ENCODE results near the gene MAP3K7CL. TPM values are rescaled to one million over a fixed set of nuclear protein-coding genes. Genes with fewer than 3 reads are reported as not detected.
"Not testable (repeated sequence)": the region's sequence is repeated elsewhere in the genome, so short reads cannot be mapped to it uniquely, and the experiment has no call there.

The MAP3K7CL gene
- total and polyA plus RNA-seq, 5 donors from 2014 or later, result 5.4 to 24.6 (median 6.9) TPM

- Histone ChIP-seq H3K27ac (ENCODE audit: insufficient read depth, low read length, poor library complexity, severe bottlenecking) (no peak overlapping the region), H3K36me3 (ENCODE audit: control insufficient read depth, insufficient read depth, low read length) (no peaks in the 10 kb centered on the region), H3K9me3 (ENCODE audit: control insufficient read depth in 2 of 2, low read length in 2 of 2) (no peaks in the 10 kb centered on the region), H3K4me3 (ENCODE audit: low read depth, low read length) (no peak overlapping the region), H3K4me1 (ENCODE audit: control insufficient read depth, insufficient read depth, low read length, poor library complexity, severe bottlenecking) (no peaks in the 10 kb centered on the region), H3K27me3 (ENCODE audit: control insufficient read depth, insufficient read depth, low read length) (no peaks in the 10 kb centered on the region)
- DNase-seq (no peak), ATAC-seq (ENCODE audit: low read depth in 2 of 2) (no peak)
- Mint-ChIP-seq H3K27me3 (no peaks in the 10 kb centered on the region), H3K4me1 (no peaks in the 10 kb centered on the region), H3K4me3 (no peak overlapping the region), H3K36me3 (peaks cover 3% of the 10 kb centered on the region), H3K27ac (no peak overlapping the region), H3K9me3 (no peaks in the 10 kb centered on the region)
Measured at GRCh38 chr21:29152916-29153315, 22.5 kb downstream of the MAP3K7CL start.

GRCh38 chr21:29154270-29154669 lies 23.8 kb downstream of the MAP3K7CL start:
- no peaks in the 10 kb centered on the region for H3K36me3 ChIP-seq (ENCODE audit: control insufficient read depth, insufficient read depth, low read length)
- DNase-seq (no peak), ATAC-seq (ENCODE audit: low read depth in 2 of 2) (no peak)
- no peaks in the 10 kb centered on the region for H3K4me1 Mint-ChIP-seq
- no peaks in the 10 kb centered on the region for H3K4me1 ChIP-seq (ENCODE audit: control insufficient read depth, insufficient read depth, low read length, poor library complexity, severe bottlenecking)
- no peak overlapping the region for H3K27ac ChIP-seq (ENCODE audit: insufficient read depth, low read length, poor library complexity, severe bottlenecking)
- H3K27ac Mint-ChIP-seq, result no peak overlapping the region
- H3K27me3 ChIP-seq (ENCODE audit: control insufficient read depth, insufficient read depth, low read length), result no peaks in the 10 kb centered on the region
- H3K27me3 Mint-ChIP-seq, result no peaks in the 10 kb centered on the region
- peaks cover 3% of the 10 kb centered on the region for H3K36me3 Mint-ChIP-seq
- H3K4me3 ChIP-seq (ENCODE audit: low read depth, low read length), result no peak overlapping the region
- no peaks in the 10 kb centered on the region for H3K9me3 ChIP-seq (ENCODE audit: control insufficient read depth in 2 of 2, low read length in 2 of 2)
- H3K4me3 Mint-ChIP-seq, result no peak overlapping the region
- H3K9me3 Mint-ChIP-seq, result no peaks in the 10 kb centered on the region

GRCh38 chr21:29155118-29155932 lies 24.9 kb downstream of the MAP3K7CL start:
- ATAC-seq (ENCODE audit: low read depth in 2 of 2) (no peak), DNase-seq (no peak)
- H3K36me3 ChIP-seq (ENCODE audit: control insufficient read depth, insufficient read depth, low read length), result peaks cover 5% of the 10 kb centered on the region
- H3K27ac ChIP-seq (ENCODE audit: insufficient read depth, low read length, poor library complexity, severe bottlenecking), result no peak overlapping the region
- H3K4me1 ChIP-seq (ENCODE audit: control insufficient read depth, insufficient read depth, low read length, poor library complexity, severe bottlenecking), result no peaks in the 10 kb centered on the region
- no peaks in the 10 kb centered on the region for H3K9me3 ChIP-seq (ENCODE audit: control insufficient read depth in 2 of 2, low read length in 2 of 2)
- no peak overlapping the region for H3K4me3 ChIP-seq (ENCODE audit: low read depth, low read length)
- Mint-ChIP-seq H3K4me1 (no peaks in the 10 kb centered on the region), H3K36me3 (peaks cover 1% of the 10 kb centered on the region), H3K4me3 (no peak overlapping the region), H3K27me3 (no peaks in the 10 kb centered on the region), H3K27ac (no peak overlapping the region), H3K9me3 (no peaks in the 10 kb centered on the region)
- no peaks in the 10 kb centered on the region for H3K27me3 ChIP-seq (ENCODE audit: control insufficient read depth, insufficient read depth, low read length)

DNA sequence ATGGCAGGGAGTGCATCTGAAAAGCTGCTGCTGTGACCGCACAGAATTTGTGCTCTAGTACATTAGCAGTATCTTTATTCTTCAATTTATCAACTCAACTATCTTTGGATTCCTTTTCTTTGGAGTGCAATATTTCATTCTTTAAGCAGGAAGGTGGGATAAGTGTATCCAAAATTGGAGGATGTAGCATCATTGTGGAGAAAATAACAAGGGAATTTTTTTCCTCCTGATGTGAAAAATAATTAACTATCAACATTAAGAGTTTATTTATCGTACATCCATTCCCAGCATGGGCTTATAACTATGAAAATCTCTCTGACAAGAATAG lies 25.5 kb downstream of the MAP3K7CL start:
- no peaks in the 10 kb centered on the region for H3K4me1 ChIP-seq (ENCODE audit: control insufficient read depth, insufficient read depth, low read length, poor library complexity, severe bottlenecking)
- no peak for ATAC-seq (ENCODE audit: low read depth in 2 of 2)
- no peak overlapping the region for H3K27ac ChIP-seq (ENCODE audit: insufficient read depth, low read length, poor library complexity, severe bottlenecking)
- no peak overlapping the region for H3K4me3 Mint-ChIP-seq
- H3K4me1 Mint-ChIP-seq, result no peaks in the 10 kb centered on the region
- no peak overlapping the region for H3K4me3 ChIP-seq (ENCODE audit: low read depth, low read length)
- no peak for DNase-seq
- H3K27me3 ChIP-seq (ENCODE audit: control insufficient read depth, insufficient read depth, low read length), result no peaks in the 10 kb centered on the region
- H3K9me3 Mint-ChIP-seq, result no peaks in the 10 kb centered on the region
- H3K36me3 Mint-ChIP-seq, result no peaks in the 10 kb centered on the region
- H3K27me3 Mint-ChIP-seq, result no peaks in the 10 kb centered on the region
- no peaks in the 10 kb centered on the region for H3K9me3 ChIP-seq (ENCODE audit: control insufficient read depth in 2 of 2, low read length in 2 of 2)
- no peak overlapping the region for H3K27ac Mint-ChIP-seq
- peaks cover 8% of the 10 kb centered on the region for H3K36me3 ChIP-seq (ENCODE audit: control insufficient read depth, insufficient read depth, low read length)

DNA sequence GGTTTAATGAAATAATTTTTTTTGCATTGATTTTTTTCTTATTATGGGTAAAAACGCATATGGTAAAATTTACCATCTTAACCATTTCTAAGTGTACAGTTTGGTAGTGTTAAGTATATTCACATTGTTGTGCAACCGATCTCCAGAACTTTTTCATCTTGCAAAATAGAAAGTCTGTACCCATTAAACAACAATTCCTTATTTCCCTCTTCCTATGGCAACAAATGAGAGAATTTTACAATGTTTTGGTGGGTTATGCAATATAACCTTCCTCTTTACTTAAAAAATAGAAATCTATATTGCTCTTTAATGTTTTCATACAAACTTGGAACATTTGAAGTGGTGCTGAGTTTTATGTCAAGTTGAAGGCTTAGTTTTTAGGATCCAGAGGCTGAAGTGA lies 26.6 kb downstream of the MAP3K7CL start:
- H3K27ac Mint-ChIP-seq, result no peak overlapping the region
- Histone ChIP-seq H3K9me3 (ENCODE audit: control insufficient read depth in 2 of 2, low read length in 2 of 2) (no peaks in the 10 kb centered on the region), H3K36me3 (ENCODE audit: control insufficient read depth, insufficient read depth, low read length) (peaks cover 8% of the 10 kb centered on the region), H3K4me1 (ENCODE audit: control insufficient read depth, insufficient read depth, low read length, poor library complexity, severe bottlenecking) (no peaks in the 10 kb centered on the region), H3K27me3 (ENCODE audit: control insufficient read depth, insufficient read depth, low read length) (no peaks in the 10 kb centered on the region), H3K27ac (ENCODE audit: insufficient read depth, low read length, poor library complexity, severe bottlenecking) (no peak overlapping the region), H3K4me3 (ENCODE audit: low read depth, low read length) (no peak overlapping the region)
- H3K4me3 Mint-ChIP-seq, result no peak overlapping the region
- no peak for DNase-seq
- no peaks in the 10 kb centered on the region for H3K4me1 Mint-ChIP-seq
- H3K9me3 Mint-ChIP-seq, result no peaks in the 10 kb centered on the region
- H3K36me3 Mint-ChIP-seq, result no peaks in the 10 kb centered on the region
- ATAC-seq (ENCODE audit: low read depth in 2 of 2), result no peak
- H3K27me3 Mint-ChIP-seq, result no peaks in the 10 kb centered on the region

- DNase-seq (no peak), ATAC-seq (ENCODE audit: low read depth in 2 of 2) (no peak)
- no peak overlapping the region for H3K4me3 ChIP-seq (ENCODE audit: low read depth, low read length)
- H3K9me3 ChIP-seq (ENCODE audit: control insufficient read depth in 2 of 2, low read length in 2 of 2), result no peaks in the 10 kb centered on the region
- H3K36me3 Mint-ChIP-seq, result no peaks in the 10 kb centered on the region
- H3K9me3 Mint-ChIP-seq, result no peaks in the 10 kb centered on the region
- no peak overlapping the region for H3K27ac ChIP-seq (ENCODE audit: insufficient read depth, low read length, poor library complexity, severe bottlenecking)
- H3K36me3 ChIP-seq (ENCODE audit: control insufficient read depth, insufficient read depth, low read length), result peaks cover 8% of the 10 kb centered on the region
- no peak overlapping the region for H3K4me3 Mint-ChIP-seq
- no peaks in the 10 kb centered on the region for H3K4me1 Mint-ChIP-seq
- no peak overlapping the region for H3K27ac Mint-ChIP-seq
- H3K27me3 ChIP-seq (ENCODE audit: control insufficient read depth, insufficient read depth, low read length), result no peaks in the 10 kb centered on the region
- no peaks in the 10 kb centered on the region for H3K4me1 ChIP-seq (ENCODE audit: control insufficient read depth, insufficient read depth, low read length, poor library complexity, severe bottlenecking)
- no peaks in the 10 kb centered on the region for H3K27me3 Mint-ChIP-seq
Measured at GRCh38 chr21:29159842-29160241, 29.4 kb downstream of the MAP3K7CL start.

GRCh38 chr21:29162825-29163224 lies 32.4 kb downstream of the MAP3K7CL start:
- not testable (repeated sequence) for H3K27me3 Mint-ChIP-seq; H3K4me1 Mint-ChIP-seq; H3K27me3 ChIP-seq (ENCODE audit: control insufficient read depth, insufficient read depth, low read length); H3K9me3 ChIP-seq (ENCODE audit: control insufficient read depth in 2 of 2, low read length in 2 of 2); ATAC-seq (ENCODE audit: low read depth in 2 of 2); DNase-seq; H3K9me3 Mint-ChIP-seq; H3K27ac ChIP-seq (ENCODE audit: insufficient read depth, low read length, poor library complexity, severe bottlenecking); H3K4me3 ChIP-seq (ENCODE audit: low read depth, low read length); H3K4me1 ChIP-seq (ENCODE audit: control insufficient read depth, insufficient read depth, low read length, poor library complexity, severe bottlenecking); H3K4me3 Mint-ChIP-seq; H3K27ac Mint-ChIP-seq
- H3K36me3 Mint-ChIP-seq, result peaks cover 13% of the 10 kb centered on the region
- peaks cover 11% of the 10 kb centered on the region for H3K36me3 ChIP-seq (ENCODE audit: control insufficient read depth, insufficient read depth, low read length)

GRCh38 chr21:29163341-29164115 lies 33.1 kb downstream of the MAP3K7CL start:
- Histone ChIP-seq H3K36me3 (ENCODE audit: control insufficient read depth, insufficient read depth, low read length) (peaks cover 11% of the 10 kb centered on the region), H3K27me3 (ENCODE audit: control insufficient read depth, insufficient read depth, low read length) (no peaks in the 10 kb centered on the region), H3K4me3 (ENCODE audit: low read depth, low read length) (no peak overlapping the region), H3K9me3 (ENCODE audit: control insufficient read depth in 2 of 2, low read length in 2 of 2) (no peaks in the 10 kb centered on the region), H3K27ac (ENCODE audit: insufficient read depth, low read length, poor library complexity, severe bottlenecking) (no peak overlapping the region), H3K4me1 (ENCODE audit: control insufficient read depth, insufficient read depth, low read length, poor library complexity, severe bottlenecking) (no peaks in the 10 kb centered on the region)
- Mint-ChIP-seq H3K4me1 (no peaks in the 10 kb centered on the region), H3K9me3 (no peaks in the 10 kb centered on the region), H3K36me3 (peaks cover 13% of the 10 kb centered on the region), H3K4me3 (no peak overlapping the region), H3K27ac (no peak overlapping the region), H3K27me3 (no peaks in the 10 kb centered on the region)
- ATAC-seq (ENCODE audit: low read depth in 2 of 2) (no peak), DNase-seq (no peak)

All from CD4-positive, CD25-positive, alpha-beta regulatory T cell (primary cell).